Measurements from ENCODE around the gene HIVEP3.

HIVEP3 gene

GRCh38 chr1:41622859-41623732, 295.6 kb downstream of the HIVEP3 start:
- DNase-seq, result no peak

- DNase-seq, result no peak
These were observed 296.3 kb downstream of the HIVEP3 start for GRCh38 chr1:41622402-41622801.

DNA sequence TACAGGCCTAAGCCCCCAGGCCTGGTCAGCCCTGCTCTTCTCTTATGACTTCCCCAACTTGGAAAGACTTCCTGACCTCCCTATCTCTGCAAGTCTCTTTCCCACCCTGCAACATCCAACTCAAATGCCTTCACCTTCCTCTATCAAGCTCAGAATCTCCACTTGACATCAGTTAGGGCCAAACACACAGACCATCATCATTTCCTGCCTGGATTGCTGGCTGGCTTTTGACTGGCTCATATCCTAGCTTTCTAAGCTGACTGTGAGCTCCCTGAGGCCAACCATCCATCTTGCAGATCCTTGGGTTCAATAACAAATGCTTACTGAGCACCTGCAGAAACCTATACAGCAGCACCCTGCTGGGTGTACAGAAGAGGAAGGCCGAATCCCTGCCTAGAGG, 296.9 kb downstream of the HIVEP3 start:
- no peak for DNase-seq

- no peak for DNase-seq
These were observed 297.5 kb downstream of the HIVEP3 start for GRCh38 chr1:41621256-41621655.

DNA sequence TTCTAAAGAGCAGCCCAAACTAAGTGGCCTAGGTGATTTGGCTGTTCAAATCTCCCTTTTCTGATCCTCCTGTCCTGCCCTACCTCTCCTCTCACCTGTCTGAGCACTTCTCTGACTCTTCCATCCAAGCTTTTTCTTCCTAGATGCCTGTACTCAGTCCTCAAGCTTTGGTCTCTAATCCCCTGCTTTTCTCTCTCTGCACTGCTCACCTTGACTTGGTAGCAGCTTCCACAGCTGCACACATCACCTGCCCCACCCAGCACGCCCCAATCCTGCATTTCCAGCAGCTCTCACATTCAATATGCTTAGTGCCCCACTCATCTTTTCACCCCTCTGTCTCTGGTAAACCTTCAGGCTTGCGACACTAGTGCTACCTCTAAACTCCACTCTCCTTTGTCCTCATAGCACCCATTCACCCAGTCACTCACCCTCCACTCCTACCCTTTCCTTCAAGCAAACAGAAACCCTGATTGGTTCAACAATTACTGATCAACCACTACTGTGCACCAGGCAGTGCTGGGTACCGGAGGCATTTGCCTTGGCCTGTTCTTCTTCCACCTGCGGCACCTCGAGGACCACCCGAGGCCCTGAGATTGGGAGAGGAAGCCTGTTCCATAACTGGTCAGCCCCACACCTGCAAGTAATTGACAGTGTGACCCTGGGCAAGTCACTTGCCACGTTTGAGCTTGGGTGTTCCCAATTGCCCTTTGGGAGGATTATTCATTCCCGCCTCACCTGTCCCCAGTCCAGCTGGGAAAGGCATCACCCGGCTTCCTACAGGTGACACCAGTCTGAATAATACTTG, 298.2 kb downstream of the HIVEP3 start:
- DNase-seq, result no peak

- no peak for DNase-seq
These were observed 299.0 kb downstream of the HIVEP3 start for GRCh38 chr1:41619511-41620364.

GRCh38 chr1:41618871-41619270, 299.9 kb downstream of the HIVEP3 start:
- no peak for DNase-seq

DNA sequence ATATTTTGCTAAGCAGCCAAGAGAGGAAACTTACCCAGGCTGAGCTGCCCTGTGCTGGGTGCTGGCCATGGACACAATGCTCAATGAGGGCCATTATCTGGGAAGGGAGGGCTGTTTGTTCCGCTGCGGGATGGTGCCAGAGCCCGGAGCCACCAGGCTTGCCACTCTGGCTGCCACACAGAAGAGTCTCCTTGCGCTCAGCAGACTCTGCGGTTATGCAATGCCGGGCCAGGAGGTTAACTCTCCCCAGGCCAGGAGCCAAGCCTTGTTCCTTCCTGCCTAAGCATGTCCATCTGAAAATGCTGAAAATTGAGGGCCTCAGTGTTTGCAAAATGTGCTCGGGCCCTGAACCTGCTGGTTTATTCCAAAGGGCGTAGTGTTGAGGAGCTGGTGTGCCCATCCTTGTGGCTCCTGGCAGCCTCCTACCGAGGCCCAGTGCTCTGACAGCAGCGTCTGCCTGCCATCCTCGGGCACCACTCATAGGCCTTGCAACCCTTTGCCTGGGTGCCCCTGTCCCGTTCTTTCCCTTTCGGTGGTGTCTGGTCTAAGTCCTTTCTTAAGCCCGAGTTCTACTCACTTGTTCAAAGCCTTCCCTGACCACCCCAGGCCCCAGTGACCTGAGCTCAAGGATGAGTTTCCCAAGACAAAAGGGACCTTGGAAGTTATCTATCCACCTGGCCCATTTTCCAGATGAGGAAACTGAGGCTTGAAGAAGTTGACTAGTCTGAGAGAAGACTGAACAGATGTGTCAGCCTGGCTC, 300.5 kb downstream of the HIVEP3 start:
- no peak for DNase-seq

DNA sequence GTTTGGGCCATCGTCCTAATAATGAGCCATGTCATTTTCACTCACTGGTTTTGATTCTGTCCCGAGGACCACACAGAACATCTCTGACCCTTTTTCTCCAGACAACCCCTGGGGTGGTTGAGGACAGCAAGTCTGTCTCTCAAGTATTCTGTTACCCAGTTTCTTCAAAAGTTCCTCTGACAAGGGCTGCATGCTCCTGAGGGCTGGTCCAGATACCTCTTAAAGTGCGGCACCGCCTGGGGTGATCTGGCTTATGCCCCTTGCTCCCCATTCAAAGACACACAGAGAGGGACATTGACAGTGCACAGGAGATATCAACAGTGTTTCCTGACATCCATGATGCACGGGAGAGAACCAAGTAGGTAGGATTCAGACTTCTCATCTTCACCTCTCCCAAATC, 301.4 kb downstream of the HIVEP3 start:
- no peak for DNase-seq

DNA sequence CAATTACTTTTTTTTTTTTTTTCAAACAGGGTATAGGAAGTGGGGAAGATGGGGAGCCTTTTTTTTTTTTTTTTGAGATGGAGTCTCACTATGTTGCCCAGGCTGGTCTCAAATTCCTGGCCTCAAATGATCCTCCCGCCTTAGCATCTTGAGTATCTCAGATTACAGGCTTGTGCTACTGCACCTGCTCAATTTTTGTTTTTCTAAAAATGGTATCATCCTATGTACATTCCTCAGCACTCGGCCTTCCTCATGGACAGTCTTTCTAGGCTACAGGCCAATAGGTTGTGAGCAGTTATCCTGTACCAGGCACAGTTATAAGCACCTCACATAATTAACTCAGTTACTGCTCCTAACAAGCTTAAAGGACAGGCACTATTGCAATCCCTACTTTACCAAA, 302.2 kb downstream of the HIVEP3 start:
- no peak for DNase-seq

DNA sequence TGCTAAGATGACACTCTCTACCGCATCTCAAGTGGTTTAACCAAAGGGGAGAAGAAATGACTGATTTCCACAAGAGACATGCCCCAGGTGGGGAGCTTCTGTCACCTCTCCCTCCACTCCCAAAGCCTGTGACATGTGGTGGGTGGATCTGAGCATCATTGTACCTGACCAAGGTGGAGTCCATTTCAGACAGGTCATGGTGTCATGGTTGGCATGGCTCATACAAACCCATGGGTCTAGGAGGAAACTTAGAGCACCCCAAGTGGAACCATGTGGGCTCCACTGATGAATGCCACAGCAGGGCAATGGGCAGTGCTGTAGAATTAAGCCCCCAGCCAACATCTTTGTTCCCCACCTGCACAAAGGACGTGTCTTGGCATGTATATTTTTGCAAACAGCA, 302.7 kb downstream of the HIVEP3 start:
- no peak for DNase-seq

GRCh38 chr1:41615316-41615715, 303.4 kb downstream of the HIVEP3 start:
- DNase-seq, result no peak

DNA sequence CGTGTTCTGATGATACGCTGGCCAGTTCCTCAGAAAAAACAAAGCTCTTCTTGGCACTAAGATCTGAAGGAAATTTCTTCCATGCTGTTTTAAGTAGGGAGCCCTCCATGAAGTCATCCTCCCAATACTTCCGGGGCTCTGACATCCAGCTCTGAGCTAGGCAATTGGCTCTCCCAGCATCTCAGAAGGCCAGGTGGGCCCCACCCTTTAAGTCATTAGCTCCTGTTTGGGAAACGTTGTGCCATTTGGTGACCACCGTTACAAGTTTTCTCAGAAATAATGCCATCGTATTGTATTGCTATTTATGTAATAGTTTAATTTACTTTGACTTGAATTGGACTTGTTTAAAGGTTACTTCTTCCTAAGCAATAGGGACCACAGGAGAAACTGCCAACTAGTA, 303.9 kb downstream of the HIVEP3 start:
- DNase-seq, result no peak

DNA sequence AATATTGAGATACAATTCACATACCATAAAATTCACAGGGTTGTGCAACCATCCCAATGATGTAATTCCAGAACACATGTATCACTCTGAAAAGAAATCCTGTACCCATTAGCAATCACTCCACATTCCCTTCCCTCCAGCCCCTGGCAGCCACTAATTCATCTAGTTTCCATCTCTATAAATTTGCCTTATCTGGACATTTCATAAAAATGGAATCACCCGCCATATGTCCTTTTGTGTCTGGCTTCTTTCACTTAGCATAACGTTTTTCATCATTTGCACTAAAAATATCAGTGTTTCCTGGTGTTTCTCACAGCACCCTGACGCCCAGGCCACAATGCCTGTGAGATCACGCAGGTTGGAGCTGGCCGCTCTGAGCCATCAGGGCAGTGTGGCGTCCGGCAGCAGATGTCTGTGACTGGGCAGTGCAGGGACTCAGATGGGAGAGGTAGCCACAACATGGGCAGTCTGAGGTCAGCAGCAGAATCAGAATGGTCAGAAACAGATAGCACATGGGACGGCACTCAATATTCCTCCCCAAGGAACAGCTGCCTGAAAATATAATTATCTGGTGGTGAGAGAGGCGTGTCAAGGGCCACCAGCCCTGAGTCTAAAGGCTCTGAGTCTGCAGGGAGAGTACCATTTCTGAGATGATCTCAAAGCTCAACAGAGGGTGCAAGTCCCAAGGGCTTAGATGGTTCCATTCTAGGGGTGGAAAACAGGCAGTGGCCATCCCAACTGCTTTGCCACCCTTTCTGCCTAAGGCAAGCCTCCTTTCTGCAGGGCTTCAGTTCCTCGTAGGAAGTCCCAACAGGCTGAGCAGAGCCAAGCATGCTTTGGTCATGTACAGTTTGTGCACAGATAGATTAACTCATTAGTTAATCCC, 304.8 kb downstream of the HIVEP3 start:
- no peak for DNase-seq

- DNase-seq, result no peak
These were observed 305.8 kb downstream of the HIVEP3 start for GRCh38 chr1:41612953-41613352.

- DNase-seq, result no peak
These were observed 306.7 kb downstream of the HIVEP3 start for GRCh38 chr1:41611932-41612450.

GRCh38 chr1:41611068-41611931, 307.4 kb downstream of the HIVEP3 start:
- no peak for DNase-seq

DNA sequence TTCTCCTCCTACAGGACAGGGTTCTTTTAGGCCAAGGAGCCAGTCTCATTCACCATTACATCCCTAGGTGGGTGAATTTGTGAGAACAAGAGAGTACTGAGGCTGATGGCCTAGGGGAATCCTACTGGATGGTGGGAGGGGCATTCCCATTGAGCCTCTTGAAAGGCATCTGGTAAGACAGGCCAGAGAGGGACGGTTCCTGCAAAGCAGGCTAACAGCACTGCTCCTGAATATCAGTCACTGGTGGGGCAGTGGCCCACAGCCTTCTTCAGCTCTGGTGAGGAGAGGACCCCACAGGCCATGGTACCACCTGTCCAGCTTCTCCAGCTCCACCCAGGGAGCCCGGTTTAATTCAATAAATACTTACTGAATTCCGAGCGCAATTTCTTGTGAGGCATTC, 308.4 kb downstream of the HIVEP3 start:
- no peak for DNase-seq

DNA sequence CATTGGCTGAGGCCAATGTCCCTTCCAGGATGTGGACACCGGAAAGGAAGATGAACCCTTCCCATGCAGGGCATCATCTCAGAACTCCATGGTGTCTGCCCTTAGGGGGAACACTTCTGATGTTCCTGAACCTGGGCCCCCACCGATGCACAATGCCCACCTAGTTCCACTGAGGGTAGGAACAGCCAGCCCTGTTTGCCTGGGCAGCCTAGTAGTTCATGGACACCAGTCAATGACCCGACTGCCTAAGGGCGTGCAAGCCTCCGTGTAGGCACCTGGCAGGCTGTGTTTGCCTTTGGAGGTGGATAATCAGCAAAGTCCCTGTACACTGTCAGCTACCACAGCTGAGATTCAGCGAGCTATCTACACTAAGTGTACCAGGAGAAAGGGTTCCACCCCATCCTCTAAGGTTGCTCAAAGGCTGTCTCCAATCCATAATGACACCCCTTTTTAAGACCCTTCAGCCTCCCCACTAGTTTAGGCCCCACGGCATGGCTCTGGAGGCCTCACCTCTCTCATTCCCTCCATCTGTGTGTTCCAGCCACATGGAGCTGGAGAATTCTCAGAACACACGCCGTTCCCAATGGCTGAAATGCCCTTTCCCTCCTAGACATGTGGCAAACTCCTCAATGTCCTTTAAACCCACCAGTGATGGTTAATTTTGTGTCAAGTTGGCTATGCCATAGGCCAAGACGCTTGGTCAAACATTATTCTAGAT, 309.4 kb downstream of the HIVEP3 start:
- DNase-seq, result no peak

All from NCI-H524 (cell line).